NCI-H1092 (cell line): ENCODE data around the gene GRID1.

Source experiments
- DNase-seq: peaks from one replicate; lab custom pipeline; 2025; lab: John Stamatoyannopoulos, UW

Gene GRID1

DNA sequence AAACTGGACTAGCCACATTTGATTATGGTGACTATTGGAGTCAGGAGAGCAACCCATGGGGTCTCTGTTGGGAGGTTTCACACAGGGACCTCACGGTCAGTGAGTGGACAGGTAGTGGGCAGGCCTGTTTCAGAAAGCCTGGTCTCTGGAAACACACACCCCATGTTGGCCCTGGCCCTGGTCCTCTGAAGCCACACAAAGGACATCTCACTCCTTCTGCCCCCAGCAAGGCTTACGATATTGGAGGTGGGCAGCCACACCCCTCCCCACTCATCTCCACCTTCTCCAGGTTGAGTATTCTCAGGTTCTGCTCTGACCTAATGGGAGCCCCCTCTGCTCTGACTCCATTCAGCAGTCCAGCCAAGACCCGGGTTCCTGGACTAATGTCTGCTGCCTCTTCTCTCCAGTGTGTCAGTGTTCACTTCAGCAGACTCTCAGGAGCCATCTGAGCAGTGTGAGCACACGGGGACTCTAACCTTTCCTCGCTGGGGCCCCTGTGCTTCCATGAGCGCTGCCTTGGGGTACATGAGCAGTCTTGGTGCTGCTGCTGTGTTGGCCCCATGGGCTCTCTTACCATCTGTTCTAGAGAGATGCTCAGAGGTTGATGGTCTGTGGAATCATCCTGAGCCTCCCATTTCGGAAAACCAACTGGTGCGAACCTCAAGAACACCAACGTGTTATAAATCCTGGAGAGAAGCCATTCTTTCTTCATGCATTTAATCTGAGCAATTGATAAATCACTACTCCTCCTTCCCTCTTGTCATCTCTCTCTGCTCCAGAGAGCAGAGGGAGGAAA, 748.6 kb downstream of the GRID1 start:
- no peak for DNase-seq

DNA sequence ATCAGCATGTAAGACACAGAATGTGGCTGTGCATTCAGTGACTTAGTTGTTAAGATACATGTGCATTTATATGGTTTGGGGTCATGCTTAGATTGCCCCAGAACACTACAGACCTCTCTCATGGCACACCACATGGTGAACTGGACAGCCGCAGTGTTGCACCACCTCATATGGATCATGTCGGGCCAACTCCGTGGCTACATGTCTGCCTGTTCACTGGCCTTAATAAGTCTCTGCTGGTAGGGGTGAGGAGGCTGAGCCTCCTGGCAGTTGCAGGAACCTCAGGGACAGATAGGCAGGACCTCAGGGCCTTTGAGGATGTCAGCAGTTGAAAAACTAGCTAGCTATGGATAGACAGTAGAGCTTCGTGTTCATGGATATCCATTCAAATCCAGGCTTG, 751.0 kb downstream of the GRID1 start:
- no peak for DNase-seq

DNA sequence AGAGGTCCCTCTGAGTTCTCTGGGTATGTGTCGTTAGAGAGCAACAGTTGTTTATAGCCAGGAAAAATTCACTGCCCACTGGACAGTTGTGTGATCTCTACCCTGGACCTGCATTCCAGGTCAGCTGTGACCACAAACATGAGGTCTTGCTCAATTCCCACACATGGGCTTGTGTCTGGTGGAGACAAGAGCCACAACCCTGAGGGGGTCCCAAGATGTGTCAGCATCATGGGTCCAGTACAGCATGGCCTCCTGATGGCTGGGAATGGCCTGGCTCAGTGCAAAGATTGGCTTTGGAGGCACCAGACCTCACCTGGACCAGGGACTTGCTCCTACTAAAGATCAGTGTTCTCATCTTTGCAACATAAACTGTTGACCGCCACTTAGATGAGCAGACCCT, 751.6 kb downstream of the GRID1 start:
- no peak for DNase-seq

DNA sequence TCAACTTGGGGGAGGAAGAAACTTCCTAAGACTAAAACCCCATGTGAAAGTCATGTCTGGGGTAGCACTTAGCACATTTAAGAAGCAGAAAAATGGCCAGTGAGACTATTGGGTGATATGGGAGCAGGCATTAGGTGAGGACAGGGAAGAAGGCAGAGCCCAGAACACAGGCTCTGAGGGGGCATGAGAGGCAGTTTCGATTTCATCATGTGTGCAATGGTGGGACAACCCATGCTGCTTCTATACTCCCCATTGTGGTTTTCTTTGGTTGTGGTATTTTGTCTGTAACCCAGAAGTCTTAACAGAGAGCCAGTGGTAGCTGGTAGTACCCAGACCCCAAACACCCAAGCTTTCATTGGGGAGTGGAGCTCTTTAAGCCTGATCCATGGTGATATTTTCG, 752.0 kb downstream of the GRID1 start:
- DNase-seq = no peak

DNA sequence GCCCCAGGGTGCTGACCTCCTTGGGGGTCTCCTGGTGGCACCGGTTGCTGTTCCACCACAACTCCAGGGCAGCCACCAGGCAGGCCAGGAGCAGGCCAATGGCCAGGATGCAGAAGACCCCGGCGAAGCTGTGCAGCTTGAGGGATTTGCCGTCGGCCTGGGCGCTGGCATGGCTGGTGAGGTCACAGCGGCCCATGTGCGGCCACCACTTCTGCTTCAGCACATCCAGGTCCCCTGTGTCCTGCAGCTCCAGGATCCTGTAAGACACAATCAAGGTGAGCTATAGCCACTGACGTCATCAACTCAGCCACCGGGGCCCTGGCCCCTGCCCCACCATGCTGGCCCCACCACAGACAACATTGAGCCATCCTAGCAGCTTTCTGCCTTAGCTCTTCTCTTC, 753.2 kb downstream of the GRID1 start:
- no peak for DNase-seq

DNA sequence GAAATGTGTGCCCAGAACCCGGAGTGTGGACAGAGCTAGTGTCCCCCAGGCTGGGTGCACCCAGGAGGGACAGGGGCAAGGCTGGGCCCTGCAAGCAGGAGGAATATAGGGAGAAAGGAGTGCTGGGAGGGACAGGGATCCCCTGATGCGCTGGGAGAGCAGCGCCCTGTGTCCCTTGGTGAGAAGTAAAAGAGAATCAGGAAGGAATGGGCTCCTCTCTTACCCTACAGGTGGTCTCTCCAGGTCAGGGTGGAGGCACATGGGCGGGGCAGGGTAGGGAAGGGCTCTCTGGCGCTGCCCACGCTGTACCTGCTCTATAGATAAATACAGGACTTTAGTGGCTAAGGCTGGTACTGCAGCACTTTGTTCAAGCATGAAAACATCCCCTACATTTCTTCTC, 753.8 kb downstream of the GRID1 start:
- no peak for DNase-seq

DNA sequence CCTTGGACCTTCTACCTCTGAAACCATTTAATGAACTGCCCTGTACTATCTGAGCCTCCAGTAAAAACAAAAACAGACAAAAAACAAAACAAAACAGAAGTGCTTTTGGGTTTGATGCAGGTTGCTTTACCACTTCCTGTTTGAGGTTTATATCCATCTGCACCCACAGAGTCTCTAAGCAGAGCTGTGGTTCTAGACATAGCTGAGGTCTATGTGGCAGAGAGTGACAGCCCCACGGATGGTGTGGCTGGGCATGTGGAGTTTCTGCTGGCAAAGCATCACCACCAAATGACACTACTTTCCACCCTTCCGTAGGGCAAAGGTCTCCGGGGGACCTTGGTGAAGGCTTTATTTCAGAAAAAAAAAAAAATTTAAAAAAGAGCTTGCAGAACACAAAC, 754.2 kb downstream of the GRID1 start:
- no peak for DNase-seq

DNA sequence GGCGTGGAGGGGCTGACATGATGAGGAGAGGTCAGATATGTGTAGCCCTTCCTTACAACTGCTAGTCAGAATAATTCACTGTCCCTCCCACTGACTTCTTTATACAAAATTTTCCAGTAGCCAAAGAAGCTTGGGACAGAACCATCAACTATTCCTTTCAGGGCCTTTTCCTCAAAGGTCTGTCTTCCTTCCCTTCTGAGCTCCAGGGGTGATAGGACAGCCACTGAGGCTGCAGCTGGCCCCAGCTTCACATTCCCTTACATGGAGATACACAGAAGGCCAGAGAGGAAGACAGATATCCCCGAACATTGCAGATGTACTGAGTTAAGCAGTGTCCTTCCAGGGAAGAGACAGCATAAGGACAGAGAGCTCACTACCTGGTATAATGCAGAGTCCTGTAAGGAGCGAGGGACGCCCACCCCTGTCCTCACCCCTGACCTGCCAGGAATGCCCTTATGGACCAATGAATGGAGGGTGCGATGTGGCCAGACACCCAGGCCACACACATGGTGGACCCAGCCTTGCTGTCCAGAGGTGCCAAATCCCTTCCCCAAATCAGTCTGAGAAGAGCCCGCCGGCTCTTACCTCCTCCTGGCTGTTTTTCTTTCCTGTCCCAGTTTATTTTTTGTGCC, 754.7 kb downstream of the GRID1 start:
- no peak for DNase-seq

DNA sequence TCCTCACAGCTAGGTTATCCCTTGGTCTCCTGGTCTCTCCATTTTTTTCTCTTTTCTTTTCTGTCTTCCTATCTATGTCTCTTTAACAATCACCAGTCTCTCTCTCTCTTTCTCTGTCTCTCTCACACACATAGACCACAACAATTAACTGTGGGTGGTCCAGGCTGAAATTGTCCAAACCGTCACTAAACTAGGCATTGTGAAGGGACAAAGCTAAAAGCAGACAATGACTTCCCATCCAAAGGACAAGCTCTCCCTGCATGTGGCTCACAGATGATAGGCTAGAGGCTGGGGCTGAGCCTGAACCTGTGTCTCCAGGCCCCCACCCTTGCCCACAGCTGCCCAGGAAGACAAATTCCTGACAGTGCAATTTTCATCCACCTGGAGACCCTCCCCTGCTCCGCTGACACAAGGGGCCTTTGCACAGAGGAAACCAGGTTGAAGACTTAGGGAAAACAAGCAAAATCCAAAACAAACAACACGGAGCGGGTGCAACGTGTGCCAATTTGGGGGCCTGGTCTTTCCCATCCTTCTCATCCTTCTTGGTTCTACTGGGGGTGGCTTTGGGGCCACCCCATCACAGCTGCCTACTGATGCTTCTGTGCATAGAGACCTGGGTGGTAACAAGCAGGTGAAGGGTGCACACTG, 755.4 kb downstream of the GRID1 start:
- no peak for DNase-seq

DNA sequence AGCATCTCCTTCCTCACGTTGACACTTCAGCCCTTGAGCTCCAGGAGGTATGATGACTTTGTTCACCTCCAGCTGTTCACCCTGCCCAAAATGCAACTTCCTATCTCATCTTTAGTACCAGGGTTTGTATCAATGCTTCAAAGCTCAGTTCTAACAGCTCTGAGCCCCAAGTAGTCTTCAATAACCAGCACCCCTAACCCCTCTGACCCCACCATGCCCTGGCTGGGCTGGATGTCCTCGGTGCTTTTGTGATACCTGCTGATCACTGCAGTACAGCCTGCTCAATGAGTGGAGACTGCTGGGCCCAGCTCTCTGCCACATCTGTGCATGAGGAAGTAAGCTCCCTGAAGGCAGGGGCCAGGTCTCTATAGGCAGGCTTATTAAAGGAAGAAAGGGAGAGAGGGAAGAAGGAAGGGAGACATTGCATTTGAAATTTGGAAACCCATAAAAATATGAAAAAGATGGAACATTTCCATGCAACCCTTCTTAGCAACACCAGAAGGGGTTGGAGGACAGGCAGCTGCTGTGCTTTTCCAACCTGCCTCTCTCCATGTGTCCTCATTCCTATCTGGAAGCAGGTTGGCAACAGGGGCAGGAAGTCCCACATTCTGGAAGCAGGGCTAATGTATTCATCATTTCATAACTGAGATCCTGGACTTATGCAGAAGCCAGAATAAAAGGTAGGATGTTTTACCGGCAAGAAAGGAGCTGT, 756.1 kb downstream of the GRID1 start:
- DNase-seq = no peak

DNA sequence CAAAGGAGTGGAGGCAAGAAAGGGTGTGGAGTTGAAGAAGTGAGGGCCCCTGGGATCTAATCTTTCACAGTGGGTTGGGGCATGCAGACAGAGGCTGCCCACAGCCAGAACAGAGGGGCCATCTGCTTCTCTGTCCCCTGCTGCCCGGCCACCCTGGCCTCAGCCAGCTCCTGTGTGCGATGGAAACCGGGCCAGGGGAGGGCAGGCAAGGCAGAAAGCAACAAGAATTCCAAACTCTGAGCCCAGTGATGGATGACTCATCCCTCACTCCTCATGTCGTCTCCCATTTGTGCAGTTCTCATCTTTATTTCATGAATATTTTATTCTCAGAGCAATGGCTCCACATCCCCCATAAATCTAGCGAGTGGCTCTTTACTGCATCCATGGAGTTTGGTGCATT, 757.1 kb downstream of the GRID1 start:
- no peak for DNase-seq

DNA sequence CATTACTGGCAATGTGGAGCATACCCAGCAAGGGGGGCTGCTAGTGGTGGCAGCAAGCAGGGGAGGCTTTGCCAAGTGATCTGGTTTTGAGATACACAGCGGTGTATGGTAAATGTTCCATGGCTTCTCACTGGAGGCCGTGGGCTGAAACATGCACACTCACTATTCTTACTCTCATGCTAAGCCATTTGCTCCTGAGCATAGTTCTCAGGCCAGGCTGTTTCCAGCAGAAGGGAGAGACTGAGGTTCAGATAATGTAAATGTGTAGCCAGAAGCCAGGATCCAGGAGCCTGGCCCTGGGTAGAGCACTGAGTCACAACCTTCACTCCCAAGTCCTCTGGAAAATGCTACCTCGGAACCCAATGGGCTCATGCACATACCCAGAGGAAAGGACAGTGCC, 757.9 kb downstream of the GRID1 start:
- DNase-seq = no peak

DNA sequence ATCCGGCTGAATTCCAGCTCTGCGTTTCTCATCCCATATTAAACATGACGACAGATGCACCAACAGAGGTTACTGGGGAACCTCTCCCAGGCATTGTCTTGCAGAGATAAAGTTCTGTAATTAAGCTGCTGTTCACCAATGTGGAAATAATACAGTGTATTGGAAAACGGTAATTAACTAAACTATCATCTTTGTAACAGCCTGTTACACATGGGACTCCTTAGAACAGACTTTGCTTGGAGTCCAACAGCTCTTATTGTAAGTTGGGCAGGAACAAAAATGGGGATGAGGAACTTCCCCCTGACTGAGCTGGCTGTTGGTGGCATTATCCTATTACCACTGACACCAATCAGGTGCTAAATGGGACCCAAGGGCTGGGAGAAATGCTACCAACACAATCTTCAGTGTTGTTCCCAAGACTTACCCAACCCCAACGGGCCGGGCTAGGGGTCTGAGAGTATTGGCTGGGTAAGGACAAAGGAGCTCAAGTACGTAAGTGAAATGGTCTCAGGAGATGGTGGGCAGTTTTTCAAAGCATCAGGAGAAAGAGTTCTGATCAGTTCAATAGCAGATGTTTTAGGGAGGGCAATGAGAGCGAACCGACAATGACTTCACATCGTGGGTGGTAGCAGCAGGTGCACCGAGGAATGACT, 759.4 kb downstream of the GRID1 start:
- DNase-seq = no peak

DNA sequence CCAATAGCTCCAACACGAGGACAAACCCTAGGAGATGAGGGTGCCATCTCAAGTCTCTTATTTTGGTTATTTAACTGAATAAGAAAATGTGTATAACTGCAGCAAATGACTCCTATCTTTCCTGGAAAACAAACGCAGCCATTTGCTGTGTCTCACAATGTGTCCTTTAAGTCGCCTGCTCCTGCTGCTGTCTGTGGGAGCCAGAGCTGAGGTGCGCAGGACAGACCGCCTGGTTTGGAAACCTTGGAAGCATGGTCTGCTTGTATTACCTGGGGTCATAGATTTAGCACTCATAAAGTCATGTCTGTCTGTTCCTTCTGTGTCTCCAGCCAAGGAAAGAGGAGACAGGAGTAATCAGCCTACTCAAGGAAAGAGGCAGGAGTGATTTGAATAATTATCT, 760.2 kb downstream of the GRID1 start:
- no peak for DNase-seq

DNA sequence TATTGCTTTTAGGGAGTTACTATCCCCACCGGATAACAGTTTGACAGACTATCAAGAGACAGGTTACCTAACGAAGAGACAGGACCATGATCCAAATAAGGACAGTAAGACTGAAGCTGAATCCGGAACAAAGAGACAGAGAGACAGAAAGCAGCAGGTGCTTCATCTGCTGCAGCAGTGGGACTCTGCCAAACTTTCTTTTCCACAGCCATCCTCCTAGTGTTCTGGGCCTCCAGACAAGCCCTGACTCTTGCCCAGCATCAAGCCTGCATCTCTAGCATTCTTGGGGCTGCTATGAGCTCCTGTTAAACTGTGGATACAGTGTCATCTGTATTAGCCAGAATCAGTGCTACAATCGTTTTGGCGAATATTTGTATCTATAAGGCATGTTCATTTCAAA, 761.7 kb downstream of the GRID1 start:
- no peak for DNase-seq

DNA sequence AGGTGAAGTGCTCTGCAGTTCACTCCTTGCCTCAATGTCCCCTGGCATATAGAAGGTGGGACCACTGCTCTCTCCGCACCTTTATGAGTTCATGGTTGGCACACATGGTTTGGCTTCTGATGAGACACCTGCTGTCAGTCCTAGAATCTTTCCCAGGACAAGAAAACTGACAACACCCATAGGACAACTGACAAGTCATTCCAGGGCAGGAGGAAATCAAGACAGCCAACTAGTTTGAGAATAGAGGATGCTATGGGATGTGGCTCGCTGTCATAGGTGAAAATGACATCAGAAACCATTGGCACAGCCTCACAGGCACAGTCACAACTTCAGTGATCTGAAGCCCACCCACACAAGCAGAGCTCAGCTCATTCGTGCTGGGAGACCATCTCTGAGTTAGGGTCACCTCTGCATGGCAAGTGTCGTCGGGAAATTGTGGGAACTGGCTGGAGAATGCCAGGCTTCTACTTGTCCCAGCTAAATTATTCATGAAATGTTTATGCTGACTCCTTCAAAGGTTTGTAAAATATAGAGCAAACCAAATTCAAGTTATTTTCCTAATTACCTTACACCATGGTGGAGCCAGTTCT, 762.4 kb downstream of the GRID1 start:
- DNase-seq = no peak

DNA sequence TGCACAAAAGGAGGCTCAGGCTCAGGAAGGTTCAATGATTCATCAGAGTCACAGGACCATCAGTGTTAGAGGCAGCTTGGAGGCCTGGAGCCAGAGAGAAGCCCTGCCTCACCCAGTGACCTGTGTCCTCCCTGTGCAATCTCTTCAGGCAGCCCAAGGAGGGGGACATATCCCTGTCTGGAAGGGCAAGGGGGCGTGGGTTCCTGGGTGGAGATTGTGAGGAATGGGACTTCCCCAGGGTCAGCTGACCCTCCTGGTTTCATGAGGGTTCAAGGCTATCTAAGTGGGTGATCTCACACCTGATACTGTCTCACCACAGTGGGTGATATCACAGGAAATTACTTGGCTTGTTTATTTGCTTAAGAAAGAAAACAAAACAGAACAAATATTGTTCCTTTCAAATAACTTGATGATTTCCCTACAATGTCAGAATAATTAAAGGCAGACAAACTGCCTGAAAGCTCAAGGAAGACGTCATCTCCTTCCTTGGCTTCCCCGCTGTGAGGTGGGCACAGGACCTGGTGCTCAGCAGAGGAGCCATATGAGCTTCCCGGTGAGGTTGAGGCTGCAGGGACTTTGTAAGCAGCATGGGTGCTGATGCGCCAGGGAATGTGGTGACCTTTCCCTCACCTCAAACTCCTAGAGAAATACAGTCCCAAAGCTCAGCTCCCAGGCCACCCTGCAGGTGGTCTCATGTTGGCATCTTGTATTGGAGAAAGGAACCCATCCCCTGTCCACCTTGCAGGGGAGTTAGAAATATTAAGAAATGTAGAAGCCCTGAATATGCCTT, 763.2 kb downstream of the GRID1 start:
- DNase-seq = no peak

DNA sequence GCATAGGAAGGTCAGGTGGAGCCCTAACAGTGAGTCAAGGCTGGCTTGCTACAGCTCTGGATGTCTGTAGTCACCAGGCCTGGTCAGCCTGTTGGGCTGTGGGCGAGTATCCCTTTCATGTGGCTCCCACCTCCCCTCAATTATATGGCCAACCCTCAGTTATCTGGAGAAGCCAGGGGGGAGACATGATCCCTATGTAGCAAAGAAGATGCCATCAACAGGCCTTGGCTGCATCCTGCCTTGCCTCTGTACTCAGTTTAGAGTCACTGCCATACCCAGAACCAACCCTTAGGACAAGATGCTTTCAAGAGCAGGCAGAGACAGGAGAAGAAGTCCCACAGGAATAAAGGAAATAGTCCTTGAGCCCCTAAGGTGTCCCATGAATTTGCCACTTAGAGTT, 763.9 kb downstream of the GRID1 start:
- no peak for DNase-seq

DNA sequence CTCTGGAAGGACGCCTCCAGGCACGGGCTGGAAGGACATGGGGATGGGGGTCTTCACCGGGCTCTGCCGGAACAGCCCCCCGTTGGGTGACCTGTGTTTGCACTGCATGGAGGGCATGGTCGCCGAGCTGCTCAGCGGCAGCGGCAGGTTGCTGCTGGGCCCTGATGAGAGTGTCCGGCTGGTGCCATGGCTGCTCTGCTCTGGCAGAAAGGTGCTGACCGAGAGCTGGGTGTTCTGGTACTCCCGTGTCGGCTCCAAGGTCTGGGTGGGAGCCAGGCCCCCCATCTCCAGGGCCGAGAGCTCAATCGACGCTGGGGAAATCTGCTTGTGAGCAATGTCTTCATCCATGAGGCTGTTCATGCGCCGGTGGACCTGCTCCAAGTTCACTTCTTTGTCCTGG, 764.3 kb downstream of the GRID1 start:
- DNase-seq = no peak

DNA sequence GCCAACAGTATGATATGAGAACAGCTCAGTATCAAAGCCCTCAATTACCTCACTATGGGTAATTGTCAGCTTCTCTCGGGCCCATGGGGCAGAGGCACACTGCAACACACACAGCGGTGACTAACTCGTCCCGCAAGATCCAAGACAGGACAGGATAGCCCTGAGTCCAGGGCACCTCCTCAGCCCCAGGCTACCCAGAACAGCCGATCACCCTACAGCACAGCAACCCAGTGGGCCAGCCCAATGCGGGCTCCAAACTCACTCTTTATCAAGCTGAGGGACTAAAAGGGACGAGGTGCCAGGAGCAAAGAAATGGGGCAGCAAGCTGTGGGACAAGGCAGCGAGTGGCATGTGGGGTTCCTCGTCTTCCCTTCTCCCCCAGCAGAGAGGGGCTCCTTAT, 765.1 kb downstream of the GRID1 start:
- no peak for DNase-seq

DNA sequence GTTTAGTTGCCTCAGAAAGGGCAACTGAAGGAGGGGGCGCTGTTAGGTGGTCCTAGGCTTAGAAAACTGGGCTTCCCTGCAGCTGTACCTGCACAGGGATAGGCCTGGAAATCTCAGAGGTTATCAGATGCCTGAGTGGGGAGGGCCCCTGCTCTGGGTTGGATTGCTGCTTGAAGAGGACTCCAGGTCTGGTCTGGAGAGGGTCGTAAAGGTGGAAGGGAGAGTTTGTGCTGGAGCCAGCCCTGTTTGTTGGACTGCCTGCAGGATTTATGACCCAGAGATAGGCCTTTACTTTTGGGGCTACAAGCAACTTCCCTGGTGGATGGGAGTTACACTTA, 765.9 kb downstream of the GRID1 start:
- DNase-seq = no peak
